HFF-Myc (cell line): ENCODE results near the gene PLGRKT.
"Not testable (repeated sequence)": the region's sequence is repeated elsewhere in the genome, so short reads cannot be mapped to it uniquely, and the experiment has no call there.

ENCODE experiments used
- DNase-seq: peaks from one replicate; pipeline ENCODE4 v3.0.0-alpha.2; 2011; ENCODE audit warnings: low read depth; ENCODE audit errors: extremely low read depth
- H3K4me3 ChIP-seq: replicated peaks from 2 replicates; pipeline ENCODE4 v1.5.1; 2011; ENCODE audit warnings: low read depth, mild to moderate bottlenecking, control low read depth, low read length
- CTCF ChIP-seq: IDR thresholded peaks from 2 replicates; pipeline ENCODE4 v1.5.1; 2012; ENCODE audit warnings: mild to moderate bottlenecking, low read depth, low read length, control low read depth; ENCODE audit errors: missing control alignments

The PLGRKT gene

GRCh38 chr9:5357431-5358105 lies 80.2 kb downstream of the PLGRKT start:
- TF ChIP-seq CTCF, result no peak
- no peak for DNase-seq
- no peak overlapping the region for H3K4me3 ChIP-seq

GRCh38 chr9:5355817-5356216 lies 81.9 kb downstream of the PLGRKT start:
- TF ChIP-seq CTCF, result no peak
- no peak overlapping the region for H3K4me3 ChIP-seq
- no peak for DNase-seq

- no peak for TF ChIP-seq CTCF
- no peak for DNase-seq
- H3K4me3 ChIP-seq, result no peak overlapping the region
Observed at GRCh38 chr9:5355226-5355625, 82.5 kb downstream of the PLGRKT start.

- DNase-seq, result no peak
- TF ChIP-seq CTCF, result no peak
- H3K4me3 ChIP-seq, result no peak overlapping the region
Observed at GRCh38 chr9:5354184-5354583, 83.5 kb downstream of the PLGRKT start.

- H3K4me3 ChIP-seq, result no peak overlapping the region
- TF ChIP-seq CTCF, result no peak
Observed at GRCh38 chr9:5352637-5353248, 85.0 kb downstream of the PLGRKT start.

GRCh38 chr9:5338992-5339981 lies 98.4 kb downstream of the PLGRKT start, which contains the start of gene RLN1:
Gene RLN1 (minus strand): TSS chr9:5339876. CDS start chr9:5339746, 130 bp downstream.
- DNase-seq, H3K4me3 ChIP-seq: not testable (repeated sequence)

More at GRCh38 chr9:5352637-5353248, 85.0 kb downstream of the PLGRKT start:
- DNase-seq, result no peak

- no peak overlapping the region for H3K4me3 ChIP-seq
- DNase-seq, result no peak
- TF ChIP-seq CTCF, result no peak
Observed at GRCh38 chr9:5336688-5337087, 101.0 kb downstream of the PLGRKT start.

- not testable (repeated sequence) for H3K4me3 ChIP-seq, DNase-seq
Observed at GRCh38 chr9:5331276-5331675, 106.4 kb downstream of the PLGRKT start.
